Measurements from ENCODE around the gene TAF12. TPM values are rescaled to one million over a fixed set of nuclear protein-coding genes. Genes with fewer than 3 reads are reported as not detected.

The TAF12 gene
- polyA plus RNA-seq, 12 donors = 26.8 to 39.9 (median 30.2) TPM; not detected in 1

Other genes with a start within 250 kb of the TAF12 start
- gene RCC1, start 137.0 kb downstream of the TAF12 start, polyA plus RNA-seq (ENCODE audit: insufficient read length in 12 of 12) = 10 to 100 TPM in 11 of 12 donors, not detected in 1; 18.9 to 40.3 (median 24.7) TPM
- gene TRNAU1AP, start 90.0 kb downstream of the TAF12 start, polyA plus RNA-seq (ENCODE audit: insufficient read length in 12 of 12) = 10 to 100 TPM in 10 of 12 donors, not detected in 2; 17.0 to 24.4 (median 20.4) TPM
- 10 to 100 TPM in 1 of 12 donors, 1 to 10 TPM in 9, not detected in 2; 5.3 to 10.1 (median 6.8) TPM for gene RAB42, start 50.8 kb downstream of the TAF12 start, polyA plus RNA-seq (ENCODE audit: insufficient read length in 12 of 12)
- gene RNU11, start 5.5 kb upstream of the TAF12 start, polyA plus RNA-seq (ENCODE audit: insufficient read length in 12 of 12) = not detected
- gene GMEB1, start 25.7 kb upstream of the TAF12 start, polyA plus RNA-seq (ENCODE audit: insufficient read length in 12 of 12) = 10 to 100 TPM in 7 of 12 donors, 1 to 10 TPM in 4, not detected in 1; 5.2 to 15.2 (median 10.4) TPM
- 100 to 1,000 TPM in 1 of 12 donors, 10 to 100 TPM in 11; 47.6 to 318 (median 57.1) TPM for gene YTHDF2, start 93.9 kb upstream of the TAF12 start, polyA plus RNA-seq (ENCODE audit: insufficient read length in 12 of 12)
- gene OPRD1, start 169.1 kb upstream of the TAF12 start, polyA plus RNA-seq (ENCODE audit: insufficient read length in 12 of 12) = 1 to 10 TPM in 1 of 12 donors, under 1 TPM in 10, not detected in 1; 0.14 to 1.4 (median 0.38) TPM